ENCODE data around the gene ZNF280C. TPM values are rescaled to one million over a fixed set of nuclear protein-coding genes. Genes with fewer than 3 reads are reported as not detected.
A peak's percentile ranks its signal among the peaks of the same experiment; 100 is the strongest.

Gene ZNF280C, protein sequence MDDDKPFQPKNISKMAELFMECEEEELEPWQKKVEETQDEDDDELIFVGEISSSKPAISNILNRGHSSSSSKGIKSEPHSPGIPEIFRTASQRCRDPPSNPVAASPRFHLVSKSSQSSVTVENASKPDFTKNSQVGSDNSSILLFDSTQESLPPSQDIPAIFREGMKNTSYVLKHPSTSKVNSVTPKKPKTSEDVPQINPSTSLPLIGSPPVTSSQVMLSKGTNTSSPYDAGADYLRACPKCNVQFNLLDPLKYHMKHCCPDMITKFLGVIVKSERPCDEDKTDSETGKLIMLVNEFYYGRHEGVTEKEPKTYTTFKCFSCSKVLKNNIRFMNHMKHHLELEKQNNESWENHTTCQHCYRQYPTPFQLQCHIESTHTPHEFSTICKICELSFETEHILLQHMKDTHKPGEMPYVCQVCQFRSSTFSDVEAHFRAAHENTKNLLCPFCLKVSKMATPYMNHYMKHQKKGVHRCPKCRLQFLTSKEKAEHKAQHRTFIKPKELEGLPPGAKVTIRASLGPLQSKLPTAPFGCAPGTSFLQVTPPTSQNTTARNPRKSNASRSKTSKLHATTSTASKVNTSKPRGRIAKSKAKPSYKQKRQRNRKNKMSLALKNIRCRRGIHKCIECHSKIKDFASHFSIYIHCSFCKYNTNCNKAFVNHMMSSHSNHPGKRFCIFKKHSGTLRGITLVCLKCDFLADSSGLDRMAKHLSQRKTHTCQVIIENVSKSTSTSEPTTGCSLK
- total RNA-seq: 1 to 10 TPM; 3.9 to 4.0 TPM

DNA sequence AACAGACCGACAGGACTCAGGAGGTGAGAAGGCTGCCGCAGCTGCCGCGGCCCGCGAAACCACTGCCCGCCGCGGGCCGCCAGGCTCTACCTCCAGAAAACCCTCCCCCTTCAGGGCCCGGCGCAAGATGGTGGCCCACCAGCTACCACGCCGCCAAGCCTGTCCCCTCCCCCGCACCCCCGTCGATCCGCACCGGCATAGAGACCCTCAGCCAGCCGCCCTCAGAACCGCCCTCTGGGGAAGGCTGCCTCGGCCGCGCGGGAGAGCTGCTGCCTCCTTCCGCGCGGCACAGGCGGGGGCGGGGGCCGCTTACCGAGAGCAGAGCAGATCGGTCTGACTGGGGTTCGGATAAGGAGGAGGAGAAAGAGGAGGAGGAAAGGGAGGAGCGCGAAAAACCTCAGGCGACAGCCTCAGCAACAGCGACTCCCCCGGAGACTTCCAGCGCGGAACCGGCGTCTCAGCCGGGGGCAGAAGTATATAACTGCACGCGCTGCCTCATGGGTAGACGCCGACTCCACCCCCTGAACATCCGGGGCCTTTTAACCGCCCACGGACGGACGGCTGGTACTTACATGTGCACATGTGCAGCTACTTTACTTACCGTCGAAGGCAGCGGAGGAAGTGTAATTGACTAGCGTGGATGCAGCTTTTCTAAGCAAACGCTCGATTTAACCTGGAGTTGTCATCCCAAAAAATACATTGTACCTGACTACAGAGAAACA lies at the start of gene ZNF280C:
Gene ZNF280C (minus strand): TSS at position 451 of the 722 bp plus-strand sequence. CDS start 8,450 bp downstream, outside the sequence.
- DNase-seq: peak; percentile 95
- Mint-ChIP-seq H3K4me1 (ENCODE audit: low read depth) (peaks cover 18% of the 10 kb centered on the region), H3K27ac (peak within 1 kb of the TSS; percentile 79), H3K36me3 (ENCODE audit: low read depth) (no peaks in the 10 kb centered on the region), H3K27me3 (ENCODE audit: low read depth) (no peaks in the 10 kb centered on the region), H3K4me3 (peak within 1 kb of the TSS; percentile 85), H3K9me3 (peaks cover 2% of the 10 kb centered on the region)
- CTCF ChIA-PET: no interaction called here
- intact Hi-C loops (cut with micrococcal nuclease): loop anchor here (1.0 to 5.0 kb wide), 10 partner anchors 56 to 1544 kb away; partner anchors contain the start of genes BCORL1, ENOX2, RAB33A and SLC25A14

DNA sequence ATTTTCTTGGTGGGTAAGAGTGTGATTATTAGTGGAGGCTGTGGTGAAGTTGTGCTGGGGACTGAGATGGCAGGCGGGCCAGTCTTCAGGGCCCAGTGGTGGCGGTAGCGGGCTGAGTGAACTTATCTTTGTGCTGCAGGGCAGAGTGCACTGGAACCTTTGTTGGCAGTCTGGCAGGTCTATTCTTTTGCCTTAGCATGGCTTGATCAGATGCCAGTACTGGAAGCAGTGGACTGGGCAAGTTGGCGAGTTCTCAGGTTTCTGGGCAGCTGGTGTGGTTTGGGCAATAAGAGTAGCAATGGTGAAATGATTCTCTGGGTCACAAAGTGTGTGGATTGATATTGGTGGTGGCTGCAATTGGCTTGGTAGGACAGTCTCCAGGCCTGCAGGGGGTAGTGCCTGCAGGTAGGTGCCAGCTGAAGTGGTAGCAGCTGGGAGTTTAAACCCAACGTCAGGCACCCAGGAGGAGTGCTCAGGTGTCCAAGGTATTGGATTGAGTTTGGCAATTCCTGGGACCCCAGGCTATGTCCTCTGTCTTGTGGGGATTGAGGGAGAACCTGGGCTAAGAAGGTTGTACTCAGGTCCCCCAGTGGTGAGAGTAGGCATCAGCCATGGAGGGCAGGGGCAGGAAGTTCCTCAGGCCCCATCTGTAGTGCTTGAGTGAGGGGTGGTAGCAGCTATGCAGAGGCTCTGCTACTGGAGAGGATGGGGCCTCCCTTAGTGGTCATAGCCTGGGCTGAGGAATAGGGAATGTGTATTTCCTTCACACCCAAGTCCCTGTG lies 36.1 kb upstream of the ZNF280C start:
- Mint-ChIP-seq H3K27me3 (ENCODE audit: low read depth) (no peaks in the 10 kb centered on the region), H3K36me3 (ENCODE audit: low read depth) (no peaks in the 10 kb centered on the region), H3K4me3 (no peak overlapping the region), H3K4me1 (ENCODE audit: low read depth) (no peaks in the 10 kb centered on the region), H3K27ac (no peak overlapping the region), H3K9me3 (no peaks in the 10 kb centered on the region)
- CTCF ChIA-PET: no interaction called here
- no peak for DNase-seq
- intact Hi-C loops (cut with micrococcal nuclease): no loop called here

GRCh38 chrX:130301977-130302376 lies 33.3 kb upstream of the ZNF280C start:
- Mint-ChIP-seq H3K27ac (no peak overlapping the region), H3K9me3 (no peaks in the 10 kb centered on the region), H3K36me3 (ENCODE audit: low read depth) (no peaks in the 10 kb centered on the region), H3K4me3 (no peak overlapping the region), H3K4me1 (ENCODE audit: low read depth) (no peaks in the 10 kb centered on the region), H3K27me3 (ENCODE audit: low read depth) (no peaks in the 10 kb centered on the region)
- CTCF ChIA-PET: no interaction called here
- intact Hi-C loops (cut with micrococcal nuclease): no loop called here
- no peak for DNase-seq

DNA sequence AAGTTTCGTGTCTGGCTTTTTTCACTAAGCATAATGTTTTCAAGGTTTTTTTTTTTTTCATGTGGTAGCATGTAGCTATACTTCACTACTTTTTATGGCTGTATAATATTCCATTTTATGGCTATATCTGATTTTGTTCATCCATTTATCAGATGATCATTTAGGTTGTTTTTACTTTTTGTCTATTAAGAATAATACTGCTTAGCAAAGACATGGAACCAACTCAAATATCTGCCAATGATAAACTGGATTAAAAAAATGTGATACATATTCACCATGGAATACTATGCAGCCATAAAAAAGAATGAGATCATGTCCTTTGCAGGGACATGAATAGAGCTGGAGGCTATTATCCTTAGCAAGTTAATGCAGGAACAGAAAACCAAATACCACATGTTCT lies 32.7 kb upstream of the ZNF280C start:
- Mint-ChIP-seq H3K27me3 (ENCODE audit: low read depth) (no peaks in the 10 kb centered on the region), H3K27ac (no peak overlapping the region), H3K9me3 (no peaks in the 10 kb centered on the region), H3K36me3 (ENCODE audit: low read depth) (no peaks in the 10 kb centered on the region), H3K4me3 (no peak overlapping the region), H3K4me1 (ENCODE audit: low read depth) (no peaks in the 10 kb centered on the region)
- intact Hi-C loops (cut with micrococcal nuclease): no loop called here
- DNase-seq: no peak
- CTCF ChIA-PET: no interaction called here

- no peaks in the 10 kb centered on the region for H3K4me1 Mint-ChIP-seq (ENCODE audit: low read depth)
- H3K27ac Mint-ChIP-seq: no peak overlapping the region
- H3K27me3 Mint-ChIP-seq (ENCODE audit: low read depth): peaks cover under 1% of the 10 kb centered on the region
- no peak overlapping the region for H3K4me3 Mint-ChIP-seq
- intact Hi-C loops (cut with micrococcal nuclease): no loop called here
- no peaks in the 10 kb centered on the region for H3K36me3 Mint-ChIP-seq (ENCODE audit: low read depth)
- DNase-seq: no peak
- CTCF ChIA-PET: no interaction called here
- H3K9me3 Mint-ChIP-seq: no peaks in the 10 kb centered on the region
These were observed 31.2 kb upstream of the ZNF280C start for GRCh38 chrX:130300010-130300282.

GRCh38 chrX:130299279-130300009 lies 30.7 kb upstream of the ZNF280C start:
- Mint-ChIP-seq H3K36me3 (ENCODE audit: low read depth) (no peaks in the 10 kb centered on the region), H3K27ac (no peak overlapping the region), H3K9me3 (no peaks in the 10 kb centered on the region), H3K4me1 (ENCODE audit: low read depth) (no peaks in the 10 kb centered on the region), H3K27me3 (ENCODE audit: low read depth) (peaks cover 2% of the 10 kb centered on the region), H3K4me3 (no peak overlapping the region)
- intact Hi-C loops (cut with micrococcal nuclease): no loop called here
- no peak for DNase-seq
- CTCF ChIA-PET: no interaction called here

DNA sequence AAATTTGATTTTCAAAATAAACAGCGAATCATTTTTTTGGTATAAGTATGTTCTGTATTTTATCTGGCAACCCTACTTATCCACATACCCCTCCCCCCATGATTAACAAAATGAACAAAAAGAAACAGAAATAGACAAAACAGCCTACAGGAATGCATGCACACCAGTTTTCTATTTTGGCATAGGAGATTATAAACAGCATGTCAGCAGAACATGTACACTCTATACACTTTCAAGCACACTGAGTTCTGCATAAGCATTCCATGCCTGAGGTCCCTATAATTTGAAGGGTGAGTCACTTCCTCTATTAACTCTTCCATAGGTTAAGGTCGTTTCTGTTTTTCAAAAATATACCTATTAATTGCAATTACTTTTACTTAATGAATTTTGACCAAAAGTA lies 28.0 kb upstream of the ZNF280C start:
- intact Hi-C loops (cut with micrococcal nuclease): no loop called here
- DNase-seq: no peak
- no peaks in the 10 kb centered on the region for H3K36me3 Mint-ChIP-seq (ENCODE audit: low read depth)
- H3K27me3 Mint-ChIP-seq (ENCODE audit: low read depth): peaks cover 2% of the 10 kb centered on the region
- no peaks in the 10 kb centered on the region for H3K4me1 Mint-ChIP-seq (ENCODE audit: low read depth)
- CTCF ChIA-PET: no interaction called here
- H3K27ac Mint-ChIP-seq: no peak overlapping the region
- no peaks in the 10 kb centered on the region for H3K9me3 Mint-ChIP-seq
- no peak overlapping the region for H3K4me3 Mint-ChIP-seq

DNA sequence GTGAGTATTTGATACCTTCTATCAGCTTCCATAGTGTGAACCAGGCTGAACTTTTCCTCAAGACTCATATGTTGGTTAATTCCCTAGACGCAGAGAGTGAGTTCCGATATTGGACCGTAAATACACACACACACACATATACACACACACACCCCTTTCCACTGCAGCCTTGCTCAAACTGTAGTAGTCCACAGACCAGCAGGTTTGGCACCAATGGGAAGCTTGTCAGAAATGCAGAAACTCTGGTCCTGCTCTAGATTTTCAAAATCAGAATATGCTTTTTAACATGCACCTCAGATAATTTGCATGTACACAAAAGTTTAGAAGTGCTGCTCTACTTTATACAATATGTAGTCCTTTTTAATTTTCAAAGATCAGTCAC lies 27.6 kb upstream of the ZNF280C start:
- no peak for DNase-seq
- peaks cover 2% of the 10 kb centered on the region for H3K27me3 Mint-ChIP-seq (ENCODE audit: low read depth)
- intact Hi-C loops (cut with micrococcal nuclease): no loop called here
- no peaks in the 10 kb centered on the region for H3K36me3 Mint-ChIP-seq (ENCODE audit: low read depth)
- no peak overlapping the region for H3K4me3 Mint-ChIP-seq
- CTCF ChIA-PET: no interaction called here
- no peaks in the 10 kb centered on the region for H3K9me3 Mint-ChIP-seq
- no peak overlapping the region for H3K27ac Mint-ChIP-seq
- no peaks in the 10 kb centered on the region for H3K4me1 Mint-ChIP-seq (ENCODE audit: low read depth)

GRCh38 chrX:130295519-130296296 lies 27.0 kb upstream of the ZNF280C start:
- Mint-ChIP-seq H3K27me3 (ENCODE audit: low read depth) (peaks cover 2% of the 10 kb centered on the region), H3K4me3 (no peak overlapping the region), H3K4me1 (ENCODE audit: low read depth) (no peaks in the 10 kb centered on the region), H3K27ac (no peak overlapping the region), H3K9me3 (no peaks in the 10 kb centered on the region), H3K36me3 (ENCODE audit: low read depth) (no peaks in the 10 kb centered on the region)
- no peak for DNase-seq
- CTCF ChIA-PET: no interaction called here
- intact Hi-C loops (cut with micrococcal nuclease): no loop called here

GRCh38 chrX:130287071-130287770 lies 18.5 kb upstream of the ZNF280C start:
- no peaks in the 10 kb centered on the region for H3K4me1 Mint-ChIP-seq (ENCODE audit: low read depth)
- no peak overlapping the region for H3K4me3 Mint-ChIP-seq
- H3K36me3 Mint-ChIP-seq (ENCODE audit: low read depth): no peaks in the 10 kb centered on the region
- H3K27me3 Mint-ChIP-seq (ENCODE audit: low read depth): no peaks in the 10 kb centered on the region
- CTCF ChIA-PET: no interaction called here
- H3K9me3 Mint-ChIP-seq: no peaks in the 10 kb centered on the region
- no peak for DNase-seq
- intact Hi-C loops (cut with micrococcal nuclease): no loop called here
- H3K27ac Mint-ChIP-seq: no peak overlapping the region

- intact Hi-C loops (cut with micrococcal nuclease): no loop called here
- Mint-ChIP-seq H3K27me3 (ENCODE audit: low read depth) (no peaks in the 10 kb centered on the region), H3K4me3 (no peak overlapping the region), H3K9me3 (no peaks in the 10 kb centered on the region), H3K4me1 (ENCODE audit: low read depth) (no peaks in the 10 kb centered on the region), H3K36me3 (ENCODE audit: low read depth) (no peaks in the 10 kb centered on the region), H3K27ac (no peak overlapping the region)
- no peak for DNase-seq
- CTCF ChIA-PET: interaction anchor here (0.6 kb wide), 1 partner anchor 44 kb away, joined by 4 read pairs; no protein-coding TSS in a partner anchor
These were observed 17.0 kb upstream of the ZNF280C start for GRCh38 chrX:130285710-130286109.
